Adrenal gland (tissue), 12 donors: ENCODE data around the gene CYP8B1. TPM values are rescaled to one million over a fixed set of nuclear protein-coding genes. Genes with fewer than 3 reads are reported as not detected.

Experiments used
- DNase-seq, 7 donors: peaks; one replicate each; pipeline ENCODE4 v3.0.0-alpha.2; 2019 to 2020
- H3K27ac ChIP-seq, 5 donors: fragments of 200-600 bp; sonication (generic) in 4 of 5; 1 replicate in 3 of 5; 2 replicates in 2 of 5; pipeline versions ENCODE4 v1.5.1 to v1.8.0; 2016 to 2020; ENCODE audit warnings: mild to moderate bottlenecking in 1 of 5
- H3K27me3 ChIP-seq: fragments of 200-600 bp; 2 replicates; pipeline ENCODE4 v1.8.0; 2021
- H3K36me3 ChIP-seq, 2 donors: fragments of 200-600 bp; replicated peaks in 1 of 2; 1 replicate in 1 of 2; 2 replicates in 1 of 2; pipeline versions ENCODE4 v1.5.1 to v1.8.0; 2018 to 2022
- H3K4me1 ChIP-seq, 2 donors: fragments of 200-600 bp; replicated peaks in 1 of 2; 1 replicate in 1 of 2; 2 replicates in 1 of 2; pipeline versions ENCODE4 v1.5.1 to v1.8.0; 2018 to 2021
- H3K4me3 ChIP-seq, 4 donors: fragments of 200-600 bp; sonication (generic) in 3 of 4; one replicate each; pipeline ENCODE4 v1.5.1; 2016 to 2018
- H3K9me3 ChIP-seq, 3 donors: fragments of 200-600 bp; sonication (generic) in 1 of 3; replicated peaks in 1 of 3; 1 replicate in 2 of 3; 2 replicates in 1 of 3; pipeline versions ENCODE4 v1.5.1 to v1.8.0; 2016 to 2021
- POLR2A ChIP-seq, 2 donors: fragments of 450-650 bp; IDR thresholded peaks; one replicate each; pipeline ENCODE4 v1.6.1; 2017; ENCODE audit warnings: antibody characterized with exemption in 2 of 2, mild to moderate bottlenecking in 2 of 2, moderate library complexity in 1 of 2
- WGBS, 4 donors: extraction: QIAGEN DNeasy Blood & Tissue Kit in 2 of 4; methylation state at CpG; one replicate each; pipeline versions ENCODE4 v1.1.5 to v1.1.7; 2013 to 2017; 5-methylcytosine and 5-hydroxymethylcytosine counted together
- intact Hi-C, 2 donors: fragments of 100-400 bp; cut with DNase I; formaldehyde crosslinking; loops; one replicate each; pipeline versions ENCODE4 v1.14.1 to v1.15.0; 2022 to 2023
- polyA plus RNA-seq, 3 donors: library from polyadenylated mRNA; stranded (reverse); fragments of 200-250 nt in 2 of 3; fragments of 350-450 nt in 1 of 3; fragmentation: Illumina TruSeq in 1 of 3; extraction: RNeasy Lipid Tissue Mini Kit (QIAGEN cat#74804) in 1 of 3; gene quantifications; one replicate each; pipeline ENCODE4 v1.2.3, GENCODE V29; 2013 to 2014
- total RNA-seq, 9 donors: library from RNA; depleted of rRNA in 4 of 9; stranded (reverse); fragments of >200 nt in 4 of 9; fragments of 120-200 nt in 1 of 9; fragmentation: NEBNext Ultra II Directional in 1 of 9; extraction: Animal tissue kit (Norgen Biotek cat#: 25700) in 1 of 9; gene quantifications; one replicate each; pipeline versions ENCODE4 v1.1.0 to v1.2.4, GENCODE V29; 2013 to 2023
- TF ChIP-seq, protein P1 (sequence below), 6 experiments: fragments of 450-650 bp in 4 of 6; fragments of 200-600 bp in 2 of 6; sonication (generic) in 1 of 6; IDR thresholded peaks; 1 replicate in 5 of 6; 2 replicates in 1 of 6; pipeline versions ENCODE4 v1.5.1 to v1.8.0; 2016 to 2021; ENCODE audit warnings: antibody characterized with exemption in 6 of 6, mild to moderate bottlenecking in 2 of 6, moderate library complexity in 1 of 6
- donor health status: healthy with polysubstance abuse.
- donor health status: Bipolar disorder and iron deficiency.
- donor health status: DM: yes; HTN: yes; CAD: no.
- donor health status: DM: no; HTN: no; CAD: no.
- donor health status: DM: no; HTN: no; CAD: no.
- donor health status: DM: yes; HTN: yes; CAD: no.

The CYP8B1 gene
- total and polyA plus RNA-seq, 12 donors: 0.04 to 0.08 (median 0.07) TPM; not detected in 9

DNA sequence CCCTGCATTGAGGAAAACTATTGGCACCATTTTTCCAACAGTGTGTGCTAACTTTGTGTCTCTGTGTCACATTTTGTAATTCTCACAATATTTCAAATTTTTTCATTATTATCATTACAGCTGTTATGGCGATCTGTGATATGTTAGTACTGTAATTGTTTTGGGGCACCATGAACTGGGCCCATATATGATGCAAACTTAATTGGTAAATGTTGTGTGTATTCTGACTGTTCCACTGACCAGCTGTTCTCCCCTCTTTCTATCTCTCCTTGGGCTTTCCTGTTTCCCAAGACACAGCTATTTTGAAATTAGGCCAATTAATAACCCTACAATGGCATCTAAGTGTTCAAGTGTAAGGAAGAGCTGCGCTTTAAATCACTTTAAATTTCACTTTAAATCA lies 2.2 kb upstream of the CYP8B1 start:
- intact Hi-C loops: loop anchor here in 1 of 2 donors (2.0 to 10.0 kb wide), 2 partner anchors 45 to 93 kb away; no protein-coding TSS in a partner anchor
- Histone ChIP-seq H3K27ac (no peak overlapping the region), H3K27me3 (no peaks in the 10 kb centered on the region), H3K4me1 (peaks cover 0 to 8% of the 10 kb centered on the region in 2 donors), H3K9me3 (no peaks in the 10 kb centered on the region), H3K4me3 (no peak overlapping the region), H3K36me3 (no peaks in the 10 kb centered on the region)
- no peak for DNase-seq
- TF ChIP-seq POLR2A (IDR thresholded peaks at IDR 0.05): no peak
- TF ChIP-seq, protein P1, sequence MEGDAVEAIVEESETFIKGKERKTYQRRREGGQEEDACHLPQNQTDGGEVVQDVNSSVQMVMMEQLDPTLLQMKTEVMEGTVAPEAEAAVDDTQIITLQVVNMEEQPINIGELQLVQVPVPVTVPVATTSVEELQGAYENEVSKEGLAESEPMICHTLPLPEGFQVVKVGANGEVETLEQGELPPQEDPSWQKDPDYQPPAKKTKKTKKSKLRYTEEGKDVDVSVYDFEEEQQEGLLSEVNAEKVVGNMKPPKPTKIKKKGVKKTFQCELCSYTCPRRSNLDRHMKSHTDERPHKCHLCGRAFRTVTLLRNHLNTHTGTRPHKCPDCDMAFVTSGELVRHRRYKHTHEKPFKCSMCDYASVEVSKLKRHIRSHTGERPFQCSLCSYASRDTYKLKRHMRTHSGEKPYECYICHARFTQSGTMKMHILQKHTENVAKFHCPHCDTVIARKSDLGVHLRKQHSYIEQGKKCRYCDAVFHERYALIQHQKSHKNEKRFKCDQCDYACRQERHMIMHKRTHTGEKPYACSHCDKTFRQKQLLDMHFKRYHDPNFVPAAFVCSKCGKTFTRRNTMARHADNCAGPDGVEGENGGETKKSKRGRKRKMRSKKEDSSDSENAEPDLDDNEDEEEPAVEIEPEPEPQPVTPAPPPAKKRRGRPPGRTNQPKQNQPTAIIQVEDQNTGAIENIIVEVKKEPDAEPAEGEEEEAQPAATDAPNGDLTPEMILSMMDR (IDR thresholded peaks at IDR 0.05): no peak
- WGBS, 4 donors: 85 to 90% (median 88%) methylated on average over 2 of the region's 2 CpGs

DNA sequence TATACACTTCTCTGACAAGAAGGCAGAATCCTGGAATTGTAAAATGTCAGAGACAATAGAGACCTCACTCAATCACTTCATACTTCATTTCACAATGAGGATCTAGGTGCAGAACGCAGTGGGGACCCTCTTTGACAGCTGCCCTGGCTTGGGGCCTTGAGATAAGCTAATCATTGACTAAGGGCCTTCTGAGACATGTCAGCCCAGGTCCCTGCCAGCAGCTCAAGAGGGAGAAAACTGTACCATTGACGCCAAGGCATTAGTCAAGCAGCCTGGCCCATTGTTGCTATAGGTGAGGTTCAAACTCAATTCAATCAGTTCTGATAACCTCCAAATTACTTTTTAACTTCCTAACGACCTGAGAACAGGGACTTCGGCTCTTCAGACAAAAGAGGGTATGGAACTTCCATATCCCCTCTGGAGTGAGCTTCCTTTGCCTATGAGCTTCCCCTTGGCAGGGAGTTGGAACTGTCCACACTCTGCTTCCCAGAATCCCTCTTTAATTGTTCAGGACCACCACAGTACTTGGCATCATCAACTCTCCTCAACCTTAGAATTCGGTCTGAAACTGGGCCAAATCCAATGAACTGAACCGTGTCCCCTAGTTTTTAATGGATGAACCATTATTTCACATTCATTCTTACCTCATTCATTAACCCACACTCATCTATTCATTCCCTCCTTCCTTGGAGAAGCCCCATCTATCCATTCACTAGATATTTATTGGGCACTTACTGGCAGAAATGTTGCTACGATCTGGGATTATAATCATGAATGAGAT lies 1.5 kb upstream of the CYP8B1 start:
- no peak overlapping the region for H3K27ac ChIP-seq
- TF ChIP-seq, protein P1 (IDR thresholded peaks at IDR 0.05): no peak
- TF ChIP-seq POLR2A (IDR thresholded peaks at IDR 0.05): no peak
- intact Hi-C loops: loop anchor here in 1 of 2 donors (10.0 kb wide), 1 partner anchor 92 kb away; no protein-coding TSS in a partner anchor
- H3K27me3 ChIP-seq: no peaks in the 10 kb centered on the region
- no peak overlapping the region for H3K4me3 ChIP-seq
- no peaks in the 10 kb centered on the region for H3K36me3 ChIP-seq
- peaks cover 0 to 9% of the 10 kb centered on the region in 2 donors for H3K4me1 ChIP-seq
- WGBS, 4 donors: 78 to 85% (median 83%) methylated on average over 5 to 7 of the region's 7 CpGs
- H3K9me3 ChIP-seq: no peaks in the 10 kb centered on the region
- no peak for DNase-seq

DNA sequence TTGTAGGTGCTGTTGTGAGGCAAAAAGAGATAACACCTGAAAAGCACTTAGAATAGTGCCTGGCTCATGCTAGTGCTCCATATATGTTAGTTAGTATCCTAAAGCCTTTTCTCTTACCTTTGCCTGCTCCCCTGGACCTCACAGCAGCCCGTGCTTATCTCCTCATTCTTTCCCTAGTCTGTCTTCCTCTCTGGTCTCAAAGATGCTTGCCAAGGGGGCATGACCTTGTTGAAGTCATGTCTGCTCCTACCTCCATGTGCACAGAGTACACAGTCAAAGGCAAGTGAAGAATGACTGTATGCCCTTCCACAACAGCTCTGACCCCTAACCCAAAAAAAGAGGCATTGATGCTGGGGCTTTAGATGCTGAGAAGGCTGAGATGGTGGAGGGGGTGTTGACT lies 722 bp upstream of the CYP8B1 start:
- Histone ChIP-seq H3K27me3 (no peaks in the 10 kb centered on the region), H3K4me1 (peaks cover 0 to 15% of the 10 kb centered on the region in 2 donors), H3K27ac (no peak overlapping the region), H3K36me3 (no peaks in the 10 kb centered on the region), H3K9me3 (no peaks in the 10 kb centered on the region), H3K4me3 (no peak overlapping the region)
- intact Hi-C loops: loop anchor here in 1 of 2 donors (10.0 kb wide), 1 partner anchor 92 kb away; no protein-coding TSS in a partner anchor
- WGBS, 4 donors: 31 to 76% (median 59%) methylated on average over 1 of the region's 1 CpG
- TF ChIP-seq, protein P1 (IDR thresholded peaks at IDR 0.05): no peak
- no peak for TF ChIP-seq POLR2A (IDR thresholded peaks at IDR 0.05)
- DNase-seq: no peak

DNA sequence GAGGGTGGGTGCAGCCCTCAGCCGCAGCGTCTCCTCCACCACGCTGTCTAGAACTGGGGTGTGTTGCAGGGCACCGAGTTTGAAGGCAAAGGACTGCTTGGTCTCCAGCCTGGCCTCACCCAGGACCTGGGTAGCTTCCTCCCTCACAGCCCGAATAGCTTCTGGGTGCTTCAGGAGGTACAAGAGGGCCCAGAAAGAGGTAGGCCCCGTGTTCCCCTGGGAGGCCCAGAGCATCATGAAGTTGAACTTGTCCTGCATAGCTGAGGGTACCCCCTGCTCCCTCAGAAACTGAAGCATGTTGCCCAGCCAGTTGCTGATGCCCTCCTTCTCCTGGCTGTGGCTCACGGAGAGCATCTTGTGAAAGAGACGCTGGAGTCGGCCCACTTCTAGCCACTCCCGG lies 930 bp downstream of the CYP8B1 start:
- H3K4me1 ChIP-seq: peaks cover 0 to 7% of the 10 kb centered on the region in 2 donors
- no peak overlapping the region for H3K4me3 ChIP-seq
- no peak for DNase-seq
- intact Hi-C loops: loop anchor here in 1 of 2 donors (10.0 kb wide), 1 partner anchor 90 kb away; no protein-coding TSS in a partner anchor
- H3K9me3 ChIP-seq: no peaks in the 10 kb centered on the region
- TF ChIP-seq POLR2A (IDR thresholded peaks at IDR 0.05): no peak
- TF ChIP-seq, protein P1 (IDR thresholded peaks at IDR 0.05): no peak
- no peaks in the 10 kb centered on the region for H3K36me3 ChIP-seq
- H3K27me3 ChIP-seq: no peaks in the 10 kb centered on the region
- H3K27ac ChIP-seq: no peak overlapping the region
- WGBS, 4 donors: 85 to 94% (median 88%) methylated on average over 10 of the region's 10 CpGs
